ENCODE measurements around the gene RAB33A. TPM values are rescaled to one million over a fixed set of nuclear protein-coding genes. Genes with fewer than 3 reads are reported as not detected.
"Not testable (repeated sequence)": the region's sequence is repeated elsewhere in the genome, so short reads cannot be mapped to it uniquely, and the experiment has no call there.

Gene RAB33A
- total RNA-seq, 1 donor from 2014 or later = 1.6 TPM

- H3K36me3 ChIP-seq (ENCODE audit: control insufficient read depth in 3 of 3, insufficient read depth in 3 of 3, low read length in 3 of 3) = peaks cover 0 to 8% (median 7%) of the 10 kb centered on the region in 3 donors
- no peaks in the 10 kb centered on the region for H3K9me3 ChIP-seq (ENCODE audit: control insufficient read depth in 3 of 3, low read length in 3 of 3)
- no peaks in the 10 kb centered on the region for H3K27me3 ChIP-seq (ENCODE audit: control insufficient read depth in 3 of 3, insufficient read depth in 3 of 3, low read length in 3 of 3)
- no peak overlapping the region for H3K9ac ChIP-seq (ENCODE audit: low read depth in 1 of 3, low read length in 3 of 3)
- no peak overlapping the region for H3K27ac ChIP-seq (ENCODE audit: low read depth, low read length)
- no peak overlapping the region for H3K4me3 ChIP-seq (ENCODE audit: low read length in 3 of 3)
- no peaks in the 10 kb centered on the region for H3K4me1 ChIP-seq (ENCODE audit: control insufficient read depth in 3 of 3, insufficient read depth in 3 of 3, low read length in 3 of 3)
Measured at GRCh38 chrX:130216320-130216719, 44.6 kb downstream of the RAB33A start.

- Histone ChIP-seq H3K27ac (ENCODE audit: low read depth, low read length) (no peak overlapping the region), H3K4me3 (ENCODE audit: low read length in 3 of 3) (no peak overlapping the region), H3K27me3 (ENCODE audit: control insufficient read depth in 3 of 3, insufficient read depth in 3 of 3, low read length in 3 of 3) (no peaks in the 10 kb centered on the region), H3K9ac (ENCODE audit: low read depth in 1 of 3, low read length in 3 of 3) (no peak overlapping the region), H3K36me3 (ENCODE audit: control insufficient read depth in 3 of 3, insufficient read depth in 3 of 3, low read length in 3 of 3) (peaks cover 0 to 5% (median 0%) of the 10 kb centered on the region in 3 donors), H3K4me1 (ENCODE audit: control insufficient read depth in 3 of 3, insufficient read depth in 3 of 3, low read length in 3 of 3) (no peaks in the 10 kb centered on the region), H3K9me3 (ENCODE audit: control insufficient read depth in 3 of 3, low read length in 3 of 3) (no peaks in the 10 kb centered on the region)
Measured at GRCh38 chrX:130224810-130225209, 53.0 kb downstream of the RAB33A start.

- Histone ChIP-seq H3K4me1 (ENCODE audit: control insufficient read depth in 3 of 3, insufficient read depth in 3 of 3, low read length in 3 of 3) (no peaks in the 10 kb centered on the region), H3K4me3 (ENCODE audit: low read length in 3 of 3) (no peak overlapping the region), H3K27ac (ENCODE audit: low read depth, low read length) (no peak overlapping the region), H3K27me3 (ENCODE audit: control insufficient read depth in 3 of 3, insufficient read depth in 3 of 3, low read length in 3 of 3) (no peaks in the 10 kb centered on the region), H3K9me3 (ENCODE audit: control insufficient read depth in 3 of 3, low read length in 3 of 3) (no peaks in the 10 kb centered on the region), H3K9ac (ENCODE audit: low read depth in 1 of 3, low read length in 3 of 3) (no peak overlapping the region), H3K36me3 (ENCODE audit: control insufficient read depth in 3 of 3, insufficient read depth in 3 of 3, low read length in 3 of 3) (peaks cover 0 to 5% (median 0%) of the 10 kb centered on the region in 3 donors)
Measured at GRCh38 chrX:130228871-130229270, 57.1 kb downstream of the RAB33A start.

GRCh38 chrX:130231184-130231583, 59.4 kb downstream of the RAB33A start:
- not testable (repeated sequence) for H3K27ac ChIP-seq (ENCODE audit: low read depth, low read length); H3K27me3 ChIP-seq (ENCODE audit: control insufficient read depth in 3 of 3, insufficient read depth in 3 of 3, low read length in 3 of 3); H3K4me1 ChIP-seq (ENCODE audit: control insufficient read depth in 3 of 3, insufficient read depth in 3 of 3, low read length in 3 of 3); H3K9me3 ChIP-seq (ENCODE audit: control insufficient read depth in 3 of 3, low read length in 3 of 3); H3K9ac ChIP-seq (ENCODE audit: low read depth in 1 of 3, low read length in 3 of 3); H3K4me3 ChIP-seq (ENCODE audit: low read length in 3 of 3); H3K36me3 ChIP-seq (ENCODE audit: control insufficient read depth in 3 of 3, insufficient read depth in 3 of 3, low read length in 3 of 3)

Other genes with a start within 250 kb of the RAB33A start
- gene BCORL1, start 189.3 kb upstream of the RAB33A start, total RNA-seq = 5.2 TPM
- 5.7 TPM for gene ELF4, start 61.5 kb upstream of the RAB33A start, total RNA-seq
- gene AIFM1, start 6.1 kb upstream of the RAB33A start, total RNA-seq = 19.3 TPM
- 5.7 TPM for gene ZNF280C, start 96.9 kb downstream of the RAB33A start, total RNA-seq
- 5.7 TPM for gene SLC25A14, start 168.0 kb downstream of the RAB33A start, total RNA-seq
- gene GPR119, start 213.7 kb downstream of the RAB33A start, total RNA-seq = not detected
- gene RBMX2, start 230.0 kb downstream of the RAB33A start, total RNA-seq = 23.0 TPM